ENCODE data around the gene SNRPD3.

DNA sequence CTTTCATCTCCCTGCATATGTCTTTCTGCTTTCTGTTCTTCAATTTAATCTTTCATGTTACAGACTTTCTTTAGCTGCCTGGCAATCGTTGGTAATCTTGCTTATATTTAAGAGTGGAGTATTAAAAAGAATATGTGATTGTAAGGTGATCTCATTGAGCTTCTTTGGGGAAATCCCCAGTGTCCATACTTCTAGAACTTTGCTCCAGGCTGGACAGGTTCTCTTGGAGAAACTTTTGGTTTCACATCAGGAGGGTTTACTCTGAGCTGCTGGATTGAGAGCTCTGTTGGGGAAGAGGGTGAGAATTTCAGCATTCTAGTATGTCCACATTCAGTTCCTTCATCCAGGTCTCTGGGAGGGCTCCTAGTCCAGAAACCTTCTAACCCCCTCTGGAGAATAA is 21.0 kb downstream of the SNRPD3 start:
- TF ChIP-seq CTCF (IDR thresholded peaks at IDR 0.05; ENCODE audit: low read depth, low read length) (no peak), EZH2phosphoT487 (IDR thresholded peaks at IDR 0.05; ENCODE audit: low read depth) (no peak)
